HepG2 (cell line): ENCODE data around the gene FOXA3. TPM values are rescaled to one million over a fixed set of nuclear protein-coding genes. Genes with fewer than 3 reads are reported as not detected.

ENCODE experiments used
- ARNT2 ChIP-seq: sonication (generic); formaldehyde crosslinking; IDR thresholded peaks from 2 replicates; pipeline ENCODE4 v1.8.0; 2022; ENCODE audit warnings: mild to moderate bottlenecking, low read depth, missing genetic modification reagents, moderate library complexity
- GABPA ChIP-seq, 2 experiments: IDR thresholded peaks; 2 replicates each; pipeline ENCODE4 v1.6.1; 2011 to 2016; ENCODE audit warnings: low read depth in 2 of 2, low read length in 1 of 2, missing biosample characterization in 1 of 2, missing genetic modification characterization in 1 of 2
- KDM5B ChIP-seq: sonication (generic); formaldehyde crosslinking; IDR thresholded peaks from 2 replicates; pipeline ENCODE4 v1.4.0; 2020; ENCODE audit warnings: missing genetic modification reagents, mild to moderate bottlenecking, borderline replicate concordance
- MAF1 ChIP-seq: sonication (generic); formaldehyde crosslinking; IDR thresholded peaks from 2 replicates; pipeline ENCODE4 v1.5.0; 2020; ENCODE audit warnings: missing genetic modification reagents, borderline replicate concordance
- MAFF ChIP-seq: IDR thresholded peaks from 2 replicates; pipeline ENCODE4 v1.6.1; 2011; ENCODE audit warnings: low read depth, low read length, improper control_type of control experiment
- MAFG ChIP-seq: sonication (generic); formaldehyde crosslinking; IDR thresholded peaks from 2 replicates; pipeline ENCODE4 v1.5.1; 2020; ENCODE audit warnings: mild to moderate bottlenecking, missing genetic modification reagents
- NBN ChIP-seq: fragments of 450-650 bp; conservative IDR thresholded peaks from 2 replicates; pipeline ENCODE4 v1.6.1; 2017
- PTBP1 ChIP-seq: fragments of 200-400 bp; formaldehyde crosslinking; IDR thresholded peaks from 2 replicates; pipeline ENCODE4 v1.6.1; 2018; ENCODE audit warnings: low read length, low read depth; ENCODE audit not compliant: poor library complexity, severe bottlenecking
- SMC3 ChIP-seq: IDR thresholded peaks from 2 replicates; pipeline ENCODE4 v1.6.1; 2011; ENCODE audit warnings: low read length, improper control_type of control experiment
- ZEB1 ChIP-seq: IDR thresholded peaks from 2 replicates; pipeline ENCODE4 v1.6.1; 2012; ENCODE audit warnings: mild to moderate bottlenecking, low read depth, inconsistent platforms; ENCODE audit not compliant: insufficient replicate concordance
- ZFY ChIP-seq: sonication (generic); formaldehyde crosslinking; IDR thresholded peaks from 2 replicates; pipeline ENCODE4 v1.4.0; 2020; ENCODE audit warnings: missing genetic modification reagents
- ZNF10 ChIP-seq: sonication (generic); formaldehyde crosslinking; IDR thresholded peaks from 2 replicates; pipeline ENCODE4 v1.4.0; 2020; ENCODE audit warnings: mild to moderate bottlenecking, low read depth, missing genetic modification reagents, borderline replicate concordance
- ZNF18 ChIP-seq: sonication (generic); formaldehyde crosslinking; IDR thresholded peaks from 2 replicates; pipeline ENCODE4 v1.8.0; 2022; ENCODE audit warnings: mild to moderate bottlenecking, missing genetic modification reagents; ENCODE audit not compliant: insufficient replicate concordance
- ZNF276 ChIP-seq: sonication (generic); formaldehyde crosslinking; IDR thresholded peaks from 2 replicates; pipeline ENCODE4 v1.4.0; 2020; ENCODE audit warnings: mild to moderate bottlenecking, low read depth, missing genetic modification reagents
- ZNF616 ChIP-seq: sonication (generic); formaldehyde crosslinking; IDR thresholded peaks from 2 replicates; pipeline ENCODE4 v1.5.0; 2020; ENCODE audit warnings: low read depth, mild to moderate bottlenecking, missing genetic modification reagents
- ZNF678 ChIP-seq: sonication (generic); formaldehyde crosslinking; IDR thresholded peaks from 2 replicates; pipeline ENCODE4 v1.4.0; 2020; ENCODE audit warnings: mild to moderate bottlenecking, missing genetic modification reagents
- ZSCAN25 ChIP-seq: sonication (generic); formaldehyde crosslinking; IDR thresholded peaks from 2 replicates; pipeline ENCODE4 v1.8.0; 2022; ENCODE audit warnings: mild to moderate bottlenecking, missing genetic modification reagents
- polyA plus RNA-seq, 8 experiments: library from polyadenylated mRNA; depleted of rRNA in 3 of 8; stranded (reverse) in 7 of 8; unstranded in 1 of 8; fragments of >200 nt; fragmentation: Illumina TruSeq in 4 of 8; extraction: Trizol in 4 of 8; gene quantifications; 2 replicates each; pipeline versions ENCODE4 v1.2.1 to v1.2.3, GENCODE V29; 2011 to 2016; ENCODE audit warnings: low read depth in 4 of 8, missing spikeins in 1 of 8, mixed read lengths in 1 of 8; ENCODE audit not compliant: insufficient read depth in 1 of 8
- total RNA-seq, 5 experiments: library from RNA; depleted of rRNA; stranded (reverse); fragments of >200 nt; fragmentation: Illumina TruSeq; extraction: Trizol; gene quantifications; 2 replicates each; pipeline ENCODE4 v1.2.3, GENCODE V29; 2016; ENCODE audit warnings: low read depth in 1 of 5
- TF ChIP-seq, protein P1 (sequence below): sonication (generic); formaldehyde crosslinking; IDR thresholded peaks from 2 replicates; pipeline ENCODE4 v1.4.0; 2020; ENCODE audit warnings: missing genetic modification reagents
- TF ChIP-seq, protein P2 (sequence below): sonication (generic); formaldehyde crosslinking; IDR thresholded peaks from 2 replicates; pipeline ENCODE4 v1.5.1; 2020; ENCODE audit warnings: mild to moderate bottlenecking, missing genetic modification reagents, moderate library complexity
- TF ChIP-seq, protein P3 (sequence below): sonication (generic); formaldehyde crosslinking; IDR thresholded peaks from 2 replicates; pipeline ENCODE4 v1.8.0; 2022; ENCODE audit warnings: mild to moderate bottlenecking, missing genetic modification reagents, borderline replicate concordance

FOXA3 gene
- total and polyA plus RNA-seq, 2 of the 13 experiments (the other 11 are each of a cell fraction or from before 2014, with no cell fraction given), result 29.8 to 47.6 TPM

- TF ChIP-seq ZNF678 (CRISPR knock-in tag) (no peak), ZNF616 (CRISPR knock-in tag) (no peak), ZNF276 (CRISPR knock-in tag) (no peak), ARNT2 (CRISPR knock-in tag) (0 out of 2 replicates have a peak, but pooled peaks have one; percentile 20), MAFF (no peak), ZEB1 (no peak), PTBP1 (no peak), GABPA (IDR thresholded peaks at IDR 0.05; ENCODE audit: low read depth, low read length) (no peak), GABPA (CRISPR knock-in tag; IDR thresholded peaks at IDR 0.05; ENCODE audit: low read depth) (no peak; the same call in 1 of the 2 replicates), SMC3 (no peak), MAFG (no peak), ZNF10 (CRISPR knock-in tag) (no peak), ZNF18 (CRISPR knock-in tag) (no peak), ZFY (CRISPR knock-in tag) (peak; percentile 70; the same call in 1 of the 2 replicates), KDM5B (CRISPR knock-in tag) (peak; percentile 43; the same call in 1 of the 2 replicates), NBN (no peak), ZSCAN25 (no peak), MAF1 (CRISPR knock-in tag) (no peak)
- TF ChIP-seq, protein P1, sequence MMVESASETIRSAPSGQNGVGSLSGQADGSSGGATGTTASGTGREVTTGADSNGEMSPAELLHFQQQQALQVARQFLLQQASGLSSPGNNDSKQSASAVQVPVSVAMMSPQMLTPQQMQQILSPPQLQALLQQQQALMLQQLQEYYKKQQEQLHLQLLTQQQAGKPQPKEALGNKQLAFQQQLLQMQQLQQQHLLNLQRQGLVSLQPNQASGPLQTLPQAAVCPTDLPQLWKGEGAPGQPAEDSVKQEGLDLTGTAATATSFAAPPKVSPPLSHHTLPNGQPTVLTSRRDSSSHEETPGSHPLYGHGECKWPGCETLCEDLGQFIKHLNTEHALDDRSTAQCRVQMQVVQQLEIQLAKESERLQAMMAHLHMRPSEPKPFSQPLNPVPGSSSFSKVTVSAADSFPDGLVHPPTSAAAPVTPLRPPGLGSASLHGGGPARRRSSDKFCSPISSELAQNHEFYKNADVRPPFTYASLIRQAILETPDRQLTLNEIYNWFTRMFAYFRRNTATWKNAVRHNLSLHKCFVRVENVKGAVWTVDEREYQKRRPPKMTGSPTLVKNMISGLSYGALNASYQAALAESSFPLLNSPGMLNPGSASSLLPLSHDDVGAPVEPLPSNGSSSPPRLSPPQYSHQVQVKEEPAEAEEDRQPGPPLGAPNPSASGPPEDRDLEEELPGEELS (CRISPR knock-in tag), result no peak
- TF ChIP-seq, protein P2, sequence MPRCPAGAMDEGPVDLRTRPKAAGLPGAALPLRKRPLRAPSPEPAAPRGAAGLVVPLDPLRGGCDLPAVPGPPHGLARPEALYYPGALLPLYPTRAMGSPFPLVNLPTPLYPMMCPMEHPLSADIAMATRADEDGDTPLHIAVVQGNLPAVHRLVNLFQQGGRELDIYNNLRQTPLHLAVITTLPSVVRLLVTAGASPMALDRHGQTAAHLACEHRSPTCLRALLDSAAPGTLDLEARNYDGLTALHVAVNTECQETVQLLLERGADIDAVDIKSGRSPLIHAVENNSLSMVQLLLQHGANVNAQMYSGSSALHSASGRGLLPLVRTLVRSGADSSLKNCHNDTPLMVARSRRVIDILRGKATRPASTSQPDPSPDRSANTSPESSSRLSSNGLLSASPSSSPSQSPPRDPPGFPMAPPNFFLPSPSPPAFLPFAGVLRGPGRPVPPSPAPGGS, result peak; percentile 75; the same call in 1 of the 2 replicates
- TF ChIP-seq, protein P3, sequence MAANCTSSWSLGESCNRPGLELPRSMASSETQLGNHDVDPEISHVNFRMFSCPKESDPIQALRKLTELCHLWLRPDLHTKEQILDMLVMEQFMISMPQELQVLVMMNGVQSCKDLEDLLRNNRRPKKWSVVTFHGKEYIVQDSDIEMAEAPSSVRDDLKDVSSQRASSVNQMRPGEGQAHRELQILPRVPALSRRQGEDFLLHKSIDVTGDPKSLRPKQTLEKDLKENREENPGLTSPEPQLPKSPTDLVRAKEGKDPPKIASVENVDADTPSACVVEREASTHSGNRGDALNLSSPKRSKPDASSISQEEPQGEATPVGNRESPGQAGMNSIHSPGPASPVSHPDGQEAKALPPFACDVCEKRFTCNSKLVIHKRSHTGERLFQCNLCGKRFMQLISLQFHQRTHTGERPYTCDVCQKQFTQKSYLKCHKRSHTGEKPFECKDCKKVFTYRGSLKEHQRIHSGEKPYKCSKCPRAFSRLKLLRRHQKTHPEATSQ (CRISPR knock-in tag), result no peak
Observed at GRCh38 chr19:45902651-45903625, 38.8 kb downstream of the FOXA3 start (continued).
